GM18907 (cell line): ENCODE results near the gene ANKRD6.
"Not testable (repeated sequence)": the region's sequence is repeated elsewhere in the genome, so short reads cannot be mapped to it uniquely, and the experiment has no call there.

Experiments used
- ATAC-seq: cut with Tn5 transposase; IDR thresholded peaks from one replicate; pipeline ENCODE4 v1.9.1; 2021; ENCODE audit warnings: mild to moderate bottlenecking, moderate library complexity; ENCODE audit not compliant: unreplicated experiment

The ANKRD6 gene

GRCh38 chr6:89591745-89592144 is 158.8 kb downstream of the ANKRD6 start:
- ATAC-seq, result no peak

- ATAC-seq, result peak; percentile 95
Observed at GRCh38 chr6:89596056-89596455, 163.1 kb downstream of the ANKRD6 start.

GRCh38 chr6:89596484-89596883 is 163.5 kb downstream of the ANKRD6 start:
- no peak for ATAC-seq

GRCh38 chr6:89597372-89597771 is 164.4 kb downstream of the ANKRD6 start:
- ATAC-seq, result no peak

GRCh38 chr6:89597988-89598387 is 165.0 kb downstream of the ANKRD6 start:
- no peak for ATAC-seq

GRCh38 chr6:89599727-89600126 is 166.8 kb downstream of the ANKRD6 start:
- no peak for ATAC-seq

GRCh38 chr6:89602166-89602565 is 169.2 kb downstream of the ANKRD6 start:
- no peak for ATAC-seq

GRCh38 chr6:89604653-89605052 is 171.7 kb downstream of the ANKRD6 start:
- ATAC-seq, result no peak

- ATAC-seq, result no peak
Observed at GRCh38 chr6:89605861-89606260, 172.9 kb downstream of the ANKRD6 start.

- ATAC-seq, result peak; percentile 62
Observed at GRCh38 chr6:89610149-89610642, 177.2 kb downstream of the ANKRD6 start.

GRCh38 chr6:89611666-89612065 is 178.7 kb downstream of the ANKRD6 start:
- no peak for ATAC-seq

- ATAC-seq, result no peak
Observed at GRCh38 chr6:89612121-89612520, 179.2 kb downstream of the ANKRD6 start.

GRCh38 chr6:89613790-89614189 is 180.8 kb downstream of the ANKRD6 start:
- ATAC-seq, result no peak

GRCh38 chr6:89615882-89616281 is 182.9 kb downstream of the ANKRD6 start:
- no peak for ATAC-seq

- ATAC-seq, result no peak
Observed at GRCh38 chr6:89616531-89616930, 183.6 kb downstream of the ANKRD6 start.

GRCh38 chr6:89618026-89618425 is 185.1 kb downstream of the ANKRD6 start:
- ATAC-seq, result no peak

GRCh38 chr6:89619567-89619966 is 186.6 kb downstream of the ANKRD6 start:
- no peak for ATAC-seq

GRCh38 chr6:89623749-89624148 is 190.8 kb downstream of the ANKRD6 start:
- no peak for ATAC-seq

GRCh38 chr6:89630488-89630887 is 197.5 kb downstream of the ANKRD6 start:
- ATAC-seq, result no peak

GRCh38 chr6:89636412-89636811 is 203.5 kb downstream of the ANKRD6 start:
- ATAC-seq, result not testable (repeated sequence)

GRCh38 chr6:89637960-89638319 is 205.0 kb downstream of the ANKRD6 start:
- ATAC-seq, result peak; percentile 3

GRCh38 chr6:89638320-89639195 is 205.6 kb downstream of the ANKRD6 start, which contains the start of gene LYRM2:
Gene LYRM2, minus strand, starts transcription at chr6:89638747. Its CDS starts 31 bp downstream, at chr6:89638716.
- ATAC-seq, result peak; percentile 99
